Fibroblast of skin of left biceps (primary cell): ENCODE data around the gene CFAP74.

Source experiments
- DNase-seq, 2 experiments: peaks; one replicate each; pipeline ENCODE4 v3.0.0-alpha.2; 2013; ENCODE audit warnings: low read depth in 2 of 2

The CFAP74 gene

GRCh38 chr1:1917995-1918900 lies 85.3 kb downstream of the CFAP74 start:
- no peak for DNase-seq

GRCh38 chr1:1917304-1917976 lies 86.1 kb downstream of the CFAP74 start:
- DNase-seq = no peak

GRCh38 chr1:1916851-1917251 lies 86.7 kb downstream of the CFAP74 start:
- no peak for DNase-seq

GRCh38 chr1:1915911-1916840 lies 87.4 kb downstream of the CFAP74 start:
- DNase-seq = no peak

GRCh38 chr1:1914971-1915692 lies 88.5 kb downstream of the CFAP74 start, which contains the start of gene CALML6:
Gene CALML6, plus strand, starts transcription at chr1:1915260. Its CDS starts 21 bp downstream, at chr1:1915281.
- no peak for DNase-seq

- DNase-seq = no peak
These were observed 89.2 kb downstream of the CFAP74 start for GRCh38 chr1:1914101-1914970.

GRCh38 chr1:1911350-1912041 lies 92.1 kb downstream of the CFAP74 start:
- no peak for DNase-seq

- no peak for DNase-seq
These were observed 92.8 kb downstream of the CFAP74 start for GRCh38 chr1:1910651-1911331.

GRCh38 chr1:1910033-1910465 lies 93.5 kb downstream of the CFAP74 start:
- DNase-seq = no peak

GRCh38 chr1:1908506-1908791 lies 95.1 kb downstream of the CFAP74 start:
- no peak for DNase-seq

- DNase-seq = no peak
These were observed 96.4 kb downstream of the CFAP74 start for GRCh38 chr1:1907098-1907736.

- peak in 1 of 2 experiments; percentile 18 for DNase-seq
These were observed 97.1 kb downstream of the CFAP74 start for GRCh38 chr1:1906185-1907097.

GRCh38 chr1:1903224-1903623 lies 100.4 kb downstream of the CFAP74 start:
- DNase-seq = no peak

GRCh38 chr1:1901641-1902294 lies 101.8 kb downstream of the CFAP74 start:
- no peak for DNase-seq

GRCh38 chr1:1900883-1901640 lies 102.5 kb downstream of the CFAP74 start:
- no peak for DNase-seq

- no peak for DNase-seq
These were observed 103.6 kb downstream of the CFAP74 start for GRCh38 chr1:1899967-1900327.
